Esophagus muscularis mucosa (tissue), 4 donors: ENCODE results near the gene UCP2. TPM values are rescaled to one million over a fixed set of nuclear protein-coding genes. Genes with fewer than 3 reads are reported as not detected.
"Not testable (repeated sequence)": the region's sequence is repeated elsewhere in the genome, so short reads cannot be mapped to it uniquely, and the experiment has no call there.

ENCODE experiments used
- DNase-seq: peaks from one replicate; pipeline ENCODE4 v3.0.0-alpha.2; 2017; ENCODE audit errors: extremely low spot score
- H3K27ac ChIP-seq, 4 donors: fragments of 200-600 bp; sonication (generic); replicated peaks in 1 of 4; 1 replicate in 3 of 4; 2 replicates in 1 of 4; pipeline ENCODE4 v1.5.1; 2016 to 2019; ENCODE audit warnings: mild to moderate bottlenecking in 1 of 4
- H3K27me3 ChIP-seq, 4 donors: fragments of 200-600 bp; sonication (generic); one replicate each; pipeline versions ENCODE4 v1.5.1 to v1.6.0; 2016 to 2019
- H3K36me3 ChIP-seq, 4 donors: fragments of 200-600 bp; sonication (generic); one replicate each; pipeline ENCODE4 v1.5.1; 2016 to 2019
- H3K4me1 ChIP-seq, 4 donors: fragments of 200-600 bp; sonication (generic); one replicate each; pipeline ENCODE4 v1.5.1; 2016 to 2019
- H3K4me3 ChIP-seq, 4 donors: fragments of 200-600 bp; sonication (generic); 1 replicate in 2 of 4; 2 replicates in 2 of 4; pipeline ENCODE4 v1.5.1; 2016 to 2019; ENCODE audit warnings: mild to moderate bottlenecking in 4 of 4, moderate library complexity in 1 of 4
- H3K9me3 ChIP-seq, 4 donors: fragments of 200-600 bp; sonication (generic); 1 replicate in 3 of 4; 2 replicates in 1 of 4; pipeline ENCODE4 v1.5.1; 2016 to 2019
- EP300 ChIP-seq: sonication (generic); formaldehyde crosslinking; IDR thresholded peaks from one replicate; pipeline ENCODE4 v1.6.1; 2017; ENCODE audit warnings: antibody characterized with exemption
- POLR2A ChIP-seq: fragments of 450-650 bp; IDR thresholded peaks from one replicate; pipeline ENCODE4 v1.6.1; 2017; ENCODE audit warnings: antibody characterized with exemption, moderate library complexity, mild to moderate bottlenecking, low read depth
- POLR2AphosphoS5 ChIP-seq, 2 donors: sonication (generic); formaldehyde crosslinking; IDR thresholded peaks; one replicate each; pipeline ENCODE4 v1.6.1; 2017; ENCODE audit warnings: antibody characterized with exemption in 2 of 2
- WGBS: methylation state at CpG from one replicate; pipeline ENCODE4 v1.1.5; 2018; 5-methylcytosine and 5-hydroxymethylcytosine counted together
- intact Hi-C: fragments of 100-400 bp; cut with DNase I; formaldehyde crosslinking; loops from one replicate; pipeline ENCODE4 v1.15.1; 2023
- total RNA-seq, 4 donors: library from RNA; depleted of rRNA; stranded (reverse); fragments of >200 nt; gene quantifications; one replicate each; pipeline versions ENCODE4 v1.1.0 to v1.2.1, GENCODE V29; 2016
- TF ChIP-seq, protein P1 (sequence below), 3 experiments: fragments of 200-600 bp in 2 of 3; fragments of 450-650 bp in 1 of 3; sonication (generic) in 2 of 3; IDR thresholded peaks; one replicate each; pipeline ENCODE4 v1.5.1; 2017 to 2019; ENCODE audit warnings: antibody characterized with exemption in 3 of 3, mild to moderate bottlenecking in 2 of 3, moderate library complexity in 1 of 3

UCP2 gene
- total RNA-seq, 4 donors from 2014 or later: 22.4 to 43.6 (median 30.9) TPM

DNA sequence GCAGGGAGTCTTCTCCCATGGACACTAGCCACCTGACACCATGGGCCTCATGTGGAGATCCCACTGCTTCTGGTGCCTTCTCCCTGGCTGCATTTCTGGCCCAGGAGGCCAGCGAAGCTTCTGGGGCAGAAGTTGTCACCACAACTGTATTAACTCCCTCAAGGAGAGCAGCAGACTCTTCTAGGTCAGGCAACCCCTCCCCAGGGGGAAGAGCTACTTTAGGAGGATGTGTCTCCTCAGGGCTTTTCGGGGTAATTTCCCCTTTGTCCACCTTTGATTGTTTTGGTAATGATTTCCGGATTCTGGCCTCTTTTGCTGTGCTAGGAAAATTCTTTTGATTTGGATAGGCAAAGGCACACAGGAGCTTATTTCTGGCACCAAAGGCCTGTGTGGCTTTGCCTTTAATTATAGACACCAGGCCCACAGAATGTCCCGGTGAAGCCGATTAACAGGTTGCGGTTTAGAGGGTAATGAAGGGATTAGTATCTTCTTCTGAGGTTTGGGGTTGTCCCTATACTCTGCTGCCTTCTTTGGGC is 8.9 kb upstream of the UCP2 start:
- no peak for DNase-seq

DNA sequence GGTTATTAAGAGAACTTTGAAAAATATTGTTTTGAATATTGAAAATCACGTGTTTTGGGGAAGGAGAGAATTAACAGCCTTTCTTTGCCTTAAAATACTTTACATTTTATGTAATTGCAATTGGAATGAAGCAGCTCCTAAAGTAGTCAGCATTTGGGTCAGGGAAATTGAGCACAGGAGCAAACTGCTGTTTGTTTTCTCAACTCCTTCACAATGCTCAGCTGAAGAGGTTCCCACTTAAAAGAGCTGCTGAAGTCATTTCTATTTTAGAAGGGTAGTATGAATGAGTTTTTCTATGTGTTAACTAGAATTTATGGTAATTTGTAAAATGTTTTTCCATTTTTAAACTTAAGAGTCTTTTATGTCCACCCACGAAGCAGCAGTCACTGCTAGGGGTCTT is 8.1 kb upstream of the UCP2 start:
- no peak for DNase-seq
- TF ChIP-seq POLR2A (no peak), EP300 (no peak), POLR2AphosphoS5 (IDR thresholded peaks at IDR 0.05) (no peak)
- TF ChIP-seq, protein P1, sequence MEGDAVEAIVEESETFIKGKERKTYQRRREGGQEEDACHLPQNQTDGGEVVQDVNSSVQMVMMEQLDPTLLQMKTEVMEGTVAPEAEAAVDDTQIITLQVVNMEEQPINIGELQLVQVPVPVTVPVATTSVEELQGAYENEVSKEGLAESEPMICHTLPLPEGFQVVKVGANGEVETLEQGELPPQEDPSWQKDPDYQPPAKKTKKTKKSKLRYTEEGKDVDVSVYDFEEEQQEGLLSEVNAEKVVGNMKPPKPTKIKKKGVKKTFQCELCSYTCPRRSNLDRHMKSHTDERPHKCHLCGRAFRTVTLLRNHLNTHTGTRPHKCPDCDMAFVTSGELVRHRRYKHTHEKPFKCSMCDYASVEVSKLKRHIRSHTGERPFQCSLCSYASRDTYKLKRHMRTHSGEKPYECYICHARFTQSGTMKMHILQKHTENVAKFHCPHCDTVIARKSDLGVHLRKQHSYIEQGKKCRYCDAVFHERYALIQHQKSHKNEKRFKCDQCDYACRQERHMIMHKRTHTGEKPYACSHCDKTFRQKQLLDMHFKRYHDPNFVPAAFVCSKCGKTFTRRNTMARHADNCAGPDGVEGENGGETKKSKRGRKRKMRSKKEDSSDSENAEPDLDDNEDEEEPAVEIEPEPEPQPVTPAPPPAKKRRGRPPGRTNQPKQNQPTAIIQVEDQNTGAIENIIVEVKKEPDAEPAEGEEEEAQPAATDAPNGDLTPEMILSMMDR (IDR thresholded peaks at IDR 0.05): no peak
- Histone ChIP-seq H3K36me3 (no peaks in the 10 kb centered on the region), H3K9me3 (no peaks in the 10 kb centered on the region), H3K27me3 (no peaks in the 10 kb centered on the region), H3K4me3 (no peak overlapping the region), H3K27ac (no peak overlapping the region), H3K4me1 (no peaks in the 10 kb centered on the region)
- 83% methylated on average over 2 of the region's 2 CpGs for WGBS
- intact Hi-C loops: no loop called here

More for the DNA sequence above, 8.9 kb upstream of the UCP2 start:
- H3K27ac ChIP-seq: no peak overlapping the region
- H3K9me3 ChIP-seq: no peaks in the 10 kb centered on the region
- TF ChIP-seq POLR2AphosphoS5 (IDR thresholded peaks at IDR 0.05) (no peak), POLR2A (no peak), EP300 (no peak)
- TF ChIP-seq, protein P1 (IDR thresholded peaks at IDR 0.05): no peak
- intact Hi-C loops: no loop called here
- no peak overlapping the region for H3K4me3 ChIP-seq
- 88% methylated on average over 5 of the region's 6 CpGs for WGBS
- H3K36me3 ChIP-seq: no peaks in the 10 kb centered on the region
- H3K4me1 ChIP-seq: no peaks in the 10 kb centered on the region
- H3K27me3 ChIP-seq: no peaks in the 10 kb centered on the region

GRCh38 chr11:73989156-73989555 is 6.5 kb upstream of the UCP2 start:
- Histone ChIP-seq H3K4me1 (peaks cover 0 to 2% (median under 1%) of the 10 kb centered on the region in 4 donors), H3K36me3 (no peaks in the 10 kb centered on the region), H3K27ac (no peak overlapping the region), H3K4me3 (no peak overlapping the region), H3K9me3 (no peaks in the 10 kb centered on the region), H3K27me3 (no peaks in the 10 kb centered on the region)
- no peak for DNase-seq
- intact Hi-C loops: no loop called here
- WGBS: 95% methylated on average over 6 of the region's 6 CpGs
- TF ChIP-seq, protein P1 (IDR thresholded peaks at IDR 0.05): no peak
- TF ChIP-seq POLR2A (no peak), POLR2AphosphoS5 (IDR thresholded peaks at IDR 0.05) (no peak), EP300 (no peak)

DNA sequence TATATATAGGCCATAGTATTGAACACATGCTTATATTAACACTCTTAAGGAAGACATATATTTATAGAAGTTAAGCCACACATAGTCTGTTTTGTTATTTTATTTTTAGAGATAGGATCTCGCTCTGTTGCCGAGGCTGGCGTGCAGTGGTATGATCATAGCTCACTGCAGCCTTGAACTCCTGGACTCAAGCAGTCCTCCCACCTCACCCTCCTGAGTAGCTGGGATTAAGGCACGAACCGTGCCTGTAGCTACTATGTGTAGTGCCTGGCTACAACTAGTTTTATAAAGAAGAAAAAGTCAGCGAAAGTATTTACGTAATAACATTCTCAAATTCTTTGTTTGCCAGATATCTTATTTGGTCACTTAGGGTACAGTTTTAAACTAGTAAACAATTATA is 5.6 kb upstream of the UCP2 start:
- no peaks in the 10 kb centered on the region for H3K9me3 ChIP-seq
- H3K27ac ChIP-seq: no peak overlapping the region
- intact Hi-C loops: no loop called here
- TF ChIP-seq EP300: no peak
- TF ChIP-seq, protein P1 (IDR thresholded peaks at IDR 0.05): no peak
- TF ChIP-seq POLR2A: no peak
- no peak for TF ChIP-seq POLR2AphosphoS5 (IDR thresholded peaks at IDR 0.05)
- WGBS: 91% methylated on average over 7 of the region's 7 CpGs
- no peaks in the 10 kb centered on the region for H3K36me3 ChIP-seq
- H3K4me3 ChIP-seq: no peak overlapping the region
- no peaks in the 10 kb centered on the region for H3K27me3 ChIP-seq
- peaks cover 7 to 11% (median 9%) of the 10 kb centered on the region in 4 donors for H3K4me1 ChIP-seq
- DNase-seq: no peak

DNA sequence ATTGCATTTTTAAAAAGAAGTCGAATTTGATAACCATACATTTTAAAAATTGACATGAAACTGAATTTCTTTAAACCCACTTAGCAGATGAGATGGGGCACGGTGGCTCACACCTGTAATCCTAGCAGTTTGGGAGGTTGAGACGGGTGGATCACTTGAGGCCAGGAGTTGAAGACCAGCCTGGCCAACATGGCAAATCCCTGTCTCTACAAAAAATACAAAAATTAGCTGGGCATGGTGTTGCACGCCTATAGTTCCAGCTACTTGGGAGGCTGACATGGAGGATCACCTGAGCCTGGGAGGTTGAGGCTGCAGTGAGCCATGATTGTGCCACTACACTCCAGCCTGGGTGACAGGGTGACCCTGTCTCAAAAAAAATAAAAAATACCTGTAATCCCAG is 3.0 kb upstream of the UCP2 start:
- intact Hi-C loops, H3K27me3 ChIP-seq, H3K36me3 ChIP-seq, H3K27ac ChIP-seq, H3K4me3 ChIP-seq, H3K9me3 ChIP-seq, DNase-seq: not testable (repeated sequence)
- 95% methylated on average over 4 of the region's 4 CpGs for WGBS
- peaks cover 13 to 22% (median 20%) of the 10 kb centered on the region in 4 donors for H3K4me1 ChIP-seq
